ENCODE data around the gene NFILZ. TPM values are rescaled to one million over a fixed set of nuclear protein-coding genes. Genes with fewer than 3 reads are reported as not detected.
"Not testable (repeated sequence)": the region's sequence is repeated elsewhere in the genome, so short reads cannot be mapped to it uniquely, and the experiment has no call there.

NFILZ gene
- total RNA-seq, 1 experiment from 2014 or later, result not detected

DNA sequence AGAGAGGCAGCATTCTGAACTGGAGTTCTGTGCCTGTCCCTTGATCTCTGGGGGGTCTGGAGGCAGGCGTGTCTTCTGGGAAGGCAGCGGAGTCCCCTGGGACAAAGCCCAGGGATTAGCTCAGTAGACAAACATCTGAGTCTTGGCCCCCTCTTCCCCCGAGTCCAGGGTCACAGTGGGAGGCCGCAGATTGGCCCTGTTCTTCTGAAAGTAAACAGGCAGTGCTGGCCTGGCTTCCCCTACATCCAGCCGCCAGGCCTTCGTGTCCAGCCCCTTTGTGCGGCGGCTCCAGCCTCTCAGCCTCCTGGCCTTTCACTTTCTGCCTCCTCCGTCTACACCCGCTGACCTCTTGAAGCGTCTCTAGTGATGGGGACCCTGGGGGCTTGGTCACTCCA, 989 bp downstream of the NFILZ start:
- CTCF ChIA-PET, result interaction anchor here (0.5 kb wide), 2 partner anchors 28 to 48 kb away, joined by 4 to 5 read pairs; no protein-coding TSS in a partner anchor
- Histone ChIP-seq H3K27ac (no peak overlapping the region), H3K4me3 (no peak overlapping the region), H3K9me2 (ENCODE audit: insufficient read depth) (no peaks in the 10 kb centered on the region), H2AFZ (no peak overlapping the region), H3K79me2 (ENCODE audit: low read depth) (no peaks in the 10 kb centered on the region), H3K4me1 (replicated peaks; ENCODE audit: insufficient read depth) (no peaks in the 10 kb centered on the region), H3K27me3 (ENCODE audit: insufficient read depth, low read depth) (peaks cover 10% of the 10 kb centered on the region; the same call in 1 of the 2 replicates), H3K9me3 (ENCODE audit: insufficient read depth, low read depth) (no peaks in the 10 kb centered on the region), H4K20me1 (ENCODE audit: insufficient read depth) (no peaks in the 10 kb centered on the region), H3F3A (ENCODE audit: insufficient read depth, low read depth) (0 out of 2 replicates have a peak, but pooled peaks cover 7% of the 10 kb centered on the region), H3K4me2 (no peak overlapping the region), H3K36me3 (ENCODE audit: low read depth) (no peaks in the 10 kb centered on the region)
- intact Hi-C loops (cut with micrococcal nuclease; ENCODE audit: unreplicated experiment), result no loop called here
- no peak for TF ChIP-seq EZH2 (IDR thresholded peaks at IDR 0.05; ENCODE audit: low read depth)
- TF ChIP-seq, protein P1, sequence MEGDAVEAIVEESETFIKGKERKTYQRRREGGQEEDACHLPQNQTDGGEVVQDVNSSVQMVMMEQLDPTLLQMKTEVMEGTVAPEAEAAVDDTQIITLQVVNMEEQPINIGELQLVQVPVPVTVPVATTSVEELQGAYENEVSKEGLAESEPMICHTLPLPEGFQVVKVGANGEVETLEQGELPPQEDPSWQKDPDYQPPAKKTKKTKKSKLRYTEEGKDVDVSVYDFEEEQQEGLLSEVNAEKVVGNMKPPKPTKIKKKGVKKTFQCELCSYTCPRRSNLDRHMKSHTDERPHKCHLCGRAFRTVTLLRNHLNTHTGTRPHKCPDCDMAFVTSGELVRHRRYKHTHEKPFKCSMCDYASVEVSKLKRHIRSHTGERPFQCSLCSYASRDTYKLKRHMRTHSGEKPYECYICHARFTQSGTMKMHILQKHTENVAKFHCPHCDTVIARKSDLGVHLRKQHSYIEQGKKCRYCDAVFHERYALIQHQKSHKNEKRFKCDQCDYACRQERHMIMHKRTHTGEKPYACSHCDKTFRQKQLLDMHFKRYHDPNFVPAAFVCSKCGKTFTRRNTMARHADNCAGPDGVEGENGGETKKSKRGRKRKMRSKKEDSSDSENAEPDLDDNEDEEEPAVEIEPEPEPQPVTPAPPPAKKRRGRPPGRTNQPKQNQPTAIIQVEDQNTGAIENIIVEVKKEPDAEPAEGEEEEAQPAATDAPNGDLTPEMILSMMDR (conservative IDR thresholded peaks at IDR 0.05), result no peak
- no TSS peak for BruUV-seq (replicated peaks)
- no peak for DNase-seq
- POLR2A ChIA-PET (ENCODE audit: unreplicated experiment), result no interaction called here

DNA sequence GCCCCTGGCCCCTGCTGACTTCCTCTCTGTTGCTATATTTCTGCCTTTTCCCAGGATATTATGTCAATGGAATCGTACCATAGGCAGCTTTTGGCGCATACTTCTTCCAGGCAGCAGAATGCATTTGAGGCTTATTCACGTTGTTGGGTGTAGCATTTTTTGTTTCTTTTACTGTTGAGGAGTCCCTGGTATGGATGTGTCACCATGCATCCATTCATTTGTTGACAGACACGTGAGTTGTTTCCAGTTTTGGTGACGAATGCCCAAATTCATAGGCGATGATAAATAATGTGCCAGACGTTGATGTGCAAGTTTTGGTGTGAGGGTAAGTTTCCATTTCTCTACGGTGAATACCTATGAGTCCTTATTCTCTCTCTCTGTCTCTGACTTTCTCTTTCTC, 5.0 kb downstream of the NFILZ start:
- no peak for TF ChIP-seq EZH2 (IDR thresholded peaks at IDR 0.05; ENCODE audit: low read depth)
- TF ChIP-seq, protein P1 (conservative IDR thresholded peaks at IDR 0.05), result no peak
- Histone ChIP-seq H3K79me2 (ENCODE audit: low read depth) (no peaks in the 10 kb centered on the region), H4K20me1 (ENCODE audit: insufficient read depth) (no peaks in the 10 kb centered on the region), H3F3A (ENCODE audit: insufficient read depth, low read depth) (0 out of 2 replicates have a peak, but pooled peaks cover 9% of the 10 kb centered on the region), H3K27ac (no peak overlapping the region), H3K9me3 (ENCODE audit: insufficient read depth, low read depth) (no peaks in the 10 kb centered on the region), H3K9me2 (ENCODE audit: insufficient read depth) (no peaks in the 10 kb centered on the region), H3K27me3 (ENCODE audit: insufficient read depth, low read depth) (0 out of 2 replicates have a peak, but pooled peaks cover 6% of the 10 kb centered on the region), H3K4me3 (no peak overlapping the region), H3K4me2 (no peak overlapping the region), H3K36me3 (ENCODE audit: low read depth) (no peaks in the 10 kb centered on the region), H2AFZ (no peak overlapping the region), H3K4me1 (replicated peaks; ENCODE audit: insufficient read depth) (no peaks in the 10 kb centered on the region)
- ChIA-PET POLR2A (ENCODE audit: unreplicated experiment) (no interaction called here), CTCF (no interaction called here)
- no TSS peak for BruUV-seq (replicated peaks)
- DNase-seq, result peak in 1 of 2 experiments; percentile 82
- intact Hi-C loops (cut with micrococcal nuclease; ENCODE audit: unreplicated experiment), result no loop called here

- CTCF ChIA-PET; H3K4me2 ChIP-seq; H3K36me3 ChIP-seq (ENCODE audit: low read depth); H3K79me2 ChIP-seq (ENCODE audit: low read depth); H3K4me3 ChIP-seq; intact Hi-C loops (cut with micrococcal nuclease; ENCODE audit: unreplicated experiment); BruUV-seq (replicated peaks); POLR2A ChIA-PET (ENCODE audit: unreplicated experiment); H3K27me3 ChIP-seq (ENCODE audit: insufficient read depth, low read depth); H2AFZ ChIP-seq; H3K9me2 ChIP-seq (ENCODE audit: insufficient read depth); H4K20me1 ChIP-seq (ENCODE audit: insufficient read depth); H3F3A ChIP-seq (ENCODE audit: insufficient read depth, low read depth); H3K27ac ChIP-seq; DNase-seq; H3K9me3 ChIP-seq (ENCODE audit: insufficient read depth, low read depth); H3K4me1 ChIP-seq (replicated peaks; ENCODE audit: insufficient read depth): not testable (repeated sequence)
Measured at GRCh38 chr19:8637070-8637469, 6.6 kb downstream of the NFILZ start.

DNA sequence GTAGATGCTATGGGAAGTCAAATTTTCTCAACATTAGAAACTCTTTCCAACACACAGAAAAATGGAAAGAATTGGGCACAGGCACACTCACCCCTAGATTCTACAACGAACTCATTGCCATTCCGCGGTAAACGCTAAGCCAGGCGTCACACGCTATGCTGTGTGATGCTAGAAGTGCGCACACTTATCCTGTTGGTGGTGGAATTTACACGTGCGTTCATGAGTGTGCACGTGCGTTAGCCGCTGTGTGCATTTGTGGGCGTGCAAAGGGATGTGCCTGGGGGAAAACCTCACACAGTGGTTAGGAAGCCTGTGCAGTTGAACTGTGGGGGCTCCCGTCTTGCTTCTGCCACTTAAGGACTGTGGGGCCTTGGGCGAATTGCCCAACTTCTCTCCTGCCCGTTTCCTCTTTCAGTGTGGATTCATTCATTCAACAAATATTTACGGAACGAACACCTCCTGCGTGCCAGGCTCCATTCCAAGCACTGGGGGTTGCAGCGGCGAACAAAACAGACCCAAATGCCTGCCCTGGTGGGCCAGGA, 7.7 kb downstream of the NFILZ start:
- Histone ChIP-seq H3K4me1 (replicated peaks; ENCODE audit: insufficient read depth) (no peaks in the 10 kb centered on the region), H3K9me2 (ENCODE audit: insufficient read depth) (no peaks in the 10 kb centered on the region), H3K4me3 (no peak overlapping the region), H3K27ac (no peak overlapping the region), H3F3A (ENCODE audit: insufficient read depth, low read depth) (0 out of 2 replicates have a peak, but pooled peaks cover 10% of the 10 kb centered on the region), H2AFZ (no peak overlapping the region), H3K4me2 (no peak overlapping the region), H3K36me3 (ENCODE audit: low read depth) (no peaks in the 10 kb centered on the region), H3K9me3 (ENCODE audit: insufficient read depth, low read depth) (no peaks in the 10 kb centered on the region; the same call in 1 of the 2 replicates), H4K20me1 (ENCODE audit: insufficient read depth) (no peaks in the 10 kb centered on the region), H3K27me3 (ENCODE audit: insufficient read depth, low read depth) (no peaks in the 10 kb centered on the region), H3K79me2 (ENCODE audit: low read depth) (no peaks in the 10 kb centered on the region)
- CTCF ChIA-PET, result no interaction called here
- intact Hi-C loops (cut with micrococcal nuclease; ENCODE audit: unreplicated experiment), result no loop called here
- no peak for TF ChIP-seq EZH2 (IDR thresholded peaks at IDR 0.05; ENCODE audit: low read depth)
- TF ChIP-seq, protein P1 (conservative IDR thresholded peaks at IDR 0.05), result no peak
- POLR2A ChIA-PET (ENCODE audit: unreplicated experiment), result interaction anchor here (0.6 to 0.7 kb wide), 2 partner anchors 33 to 46 kb away, joined by 7 to 9 read pairs; no protein-coding TSS in a partner anchor
- peak; percentile 11 to 51 for DNase-seq
- no TSS peak for BruUV-seq (replicated peaks)
